DND-41 (cell line): Measurements from ENCODE around the gene CSNK1G1.

Source experiments
- ATAC-seq: fragments of 200-7000 bp; cut with Tn5 transposase; 3 replicates; pipeline ENCODE4 v1.9.1; 2021; ENCODE audit warnings: low read depth; ENCODE audit not compliant: insufficient read depth
- DNase-seq: peaks from one replicate; pipeline ENCODE4 v3.0.0-alpha.2; 2020
- H2AFZ ChIP-seq: 2 replicates; pipeline ENCODE4 v1.6.0; 2012; ENCODE audit warnings: low read depth, low read length
- H3K27ac ChIP-seq: 2 replicates; pipeline ENCODE4 v1.5.1; 2012; ENCODE audit warnings: low read length, inconsistent platforms
- H3K27me3 ChIP-seq: fragments of 200-600 bp; sonication (generic); 2 replicates; pipeline ENCODE4 v1.6.0; 2012; ENCODE audit warnings: low read length, mild to moderate bottlenecking, inconsistent platforms; ENCODE audit not compliant: insufficient read depth, poor library complexity
- H3K36me3 ChIP-seq: 2 replicates; pipeline ENCODE4 v1.5.1; 2012; ENCODE audit warnings: low read length, inconsistent platforms; ENCODE audit not compliant: insufficient read depth
- H3K4me1 ChIP-seq: 2 replicates; pipeline ENCODE4 v1.5.1; 2012; ENCODE audit warnings: mild to moderate bottlenecking, low read length; ENCODE audit not compliant: insufficient read depth
- H3K4me2 ChIP-seq: 2 replicates; pipeline ENCODE4 v1.6.0; 2012; ENCODE audit warnings: mild to moderate bottlenecking, moderate library complexity, low read length, inconsistent platforms; ENCODE audit not compliant: insufficient read depth
- H3K4me3 ChIP-seq, 2 experiments: fragments of 200-600 bp in 1 of 2; shearing (Covaris generic) in 1 of 2; 2 replicates each; pipeline ENCODE4 v1.5.1; 2012 to 2016; ENCODE audit warnings: inconsistent platforms in 2 of 2, low read length in 2 of 2, mild to moderate bottlenecking in 2 of 2, low read depth in 1 of 2, moderate library complexity in 1 of 2
- H3K79me2 ChIP-seq: 2 replicates; pipeline ENCODE4 v1.6.0; 2012; ENCODE audit warnings: low read length, inconsistent platforms; ENCODE audit not compliant: insufficient read depth
- H3K9ac ChIP-seq: 2 replicates; pipeline ENCODE4 v1.6.0; 2012; ENCODE audit warnings: low read depth, mild to moderate bottlenecking, inconsistent platforms, low read length, moderate library complexity
- H3K9me3 ChIP-seq: 2 replicates; pipeline ENCODE4 v1.5.1; 2012; ENCODE audit warnings: low read length, moderate library complexity, mild to moderate bottlenecking, inconsistent platforms; ENCODE audit not compliant: insufficient read depth, severe bottlenecking
- H4K20me1 ChIP-seq: 2 replicates; pipeline ENCODE4 v1.6.0; 2012; ENCODE audit warnings: low read length; ENCODE audit not compliant: insufficient read depth
- CTCF ChIP-seq: IDR thresholded peaks from 2 replicates; pipeline ENCODE4 v1.5.1; 2012; ENCODE audit warnings: borderline replicate concordance, low read length, moderate library complexity, mild to moderate bottlenecking; ENCODE audit not compliant: poor library complexity, severe bottlenecking; ENCODE audit errors: extremely low read depth
- EZH2 ChIP-seq: IDR thresholded peaks from 3 replicates; pipeline ENCODE4 v1.6.1; 2012; ENCODE audit warnings: borderline replicate concordance, low read depth, mild to moderate bottlenecking, moderate library complexity, low read length, inconsistent platforms; ENCODE audit not compliant: severe bottlenecking

CSNK1G1 gene

DNA sequence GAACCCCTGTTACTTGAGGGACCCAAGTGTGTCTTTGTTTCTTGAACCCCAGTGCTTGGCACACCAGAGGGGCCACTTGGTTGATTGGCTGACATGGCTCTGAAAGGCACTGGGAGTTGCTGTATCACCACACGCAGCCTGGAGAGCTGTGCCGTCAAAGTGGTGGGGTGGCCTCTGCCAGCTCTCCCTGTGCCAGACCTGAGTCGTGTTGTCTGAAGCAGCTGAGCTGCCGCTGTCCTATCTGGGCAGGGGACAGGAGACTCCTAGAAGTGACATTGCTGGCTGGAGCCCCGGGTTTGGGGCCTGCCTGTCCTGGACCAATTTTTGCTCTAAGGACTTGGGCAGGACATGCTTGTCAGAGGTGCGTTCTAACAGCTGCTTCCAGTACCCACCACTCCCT is 209.9 kb downstream of the CSNK1G1 start:
- no peaks in the 10 kb centered on the region for H3K9me3 ChIP-seq
- no peak overlapping the region for H3K27ac ChIP-seq
- H2AFZ ChIP-seq = no peak overlapping the region
- no peaks in the 10 kb centered on the region for H3K4me1 ChIP-seq
- H3K79me2 ChIP-seq = no peaks in the 10 kb centered on the region
- DNase-seq (no peak), ATAC-seq (no peak)
- H3K27me3 ChIP-seq = no peaks in the 10 kb centered on the region
- no peak overlapping the region for H3K4me2 ChIP-seq
- no peak overlapping the region for H3K9ac ChIP-seq
- TF ChIP-seq EZH2 (no peak), CTCF (no peak)
- H4K20me1 ChIP-seq = no peaks in the 10 kb centered on the region; the same call in 1 of the 2 replicates
- no peak overlapping the region for H3K4me3 ChIP-seq
- H3K36me3 ChIP-seq = peaks cover 23% of the 10 kb centered on the region

DNA sequence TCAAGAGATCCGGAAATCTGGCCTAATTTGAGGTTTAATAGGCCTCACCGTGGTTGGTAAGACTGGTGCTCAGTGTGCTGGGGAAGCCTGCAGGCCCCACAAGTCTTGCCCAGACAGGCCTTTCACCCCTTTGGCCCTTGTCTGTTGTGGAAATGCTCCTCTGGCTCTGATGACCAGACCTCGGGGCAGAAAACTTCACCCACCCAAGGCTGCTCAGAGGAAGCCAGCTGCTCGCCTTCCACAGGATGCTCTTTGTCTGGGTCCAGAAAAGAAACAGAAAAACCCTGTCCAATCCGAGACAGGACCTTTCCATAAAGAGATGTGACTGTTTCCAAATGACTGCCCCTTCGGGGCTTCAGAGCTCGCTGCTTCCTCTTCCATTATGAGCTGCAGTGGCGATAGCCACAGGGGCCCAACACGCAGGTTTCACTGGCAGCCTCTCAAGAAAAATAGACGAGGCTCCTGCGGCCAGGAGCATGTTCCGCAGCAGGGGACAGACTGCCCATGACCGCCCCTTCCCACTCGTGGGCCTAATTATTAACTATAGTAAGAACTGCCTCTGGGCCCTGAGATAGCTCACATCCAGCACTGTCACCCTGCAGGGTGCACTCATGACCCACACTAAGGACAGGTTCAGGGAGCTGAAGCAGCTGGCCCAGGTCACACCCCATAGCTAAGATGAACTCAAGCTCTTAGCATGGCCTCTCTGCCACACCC is 211.2 kb downstream of the CSNK1G1 start:
- TF ChIP-seq EZH2 (no peak), CTCF (no peak)
- DNase-seq = no peak
- Histone ChIP-seq H2AFZ (no peak overlapping the region), H3K4me3 (no peak overlapping the region), H3K9ac (no peak overlapping the region), H3K9me3 (no peaks in the 10 kb centered on the region), H3K27me3 (no peaks in the 10 kb centered on the region), H3K79me2 (no peaks in the 10 kb centered on the region), H3K4me1 (no peaks in the 10 kb centered on the region), H3K4me2 (no peak overlapping the region), H3K27ac (no peak overlapping the region), H4K20me1 (no peaks in the 10 kb centered on the region; the same call in 1 of the 2 replicates), H3K36me3 (peaks cover 24% of the 10 kb centered on the region)
- ATAC-seq = no peak

DNA sequence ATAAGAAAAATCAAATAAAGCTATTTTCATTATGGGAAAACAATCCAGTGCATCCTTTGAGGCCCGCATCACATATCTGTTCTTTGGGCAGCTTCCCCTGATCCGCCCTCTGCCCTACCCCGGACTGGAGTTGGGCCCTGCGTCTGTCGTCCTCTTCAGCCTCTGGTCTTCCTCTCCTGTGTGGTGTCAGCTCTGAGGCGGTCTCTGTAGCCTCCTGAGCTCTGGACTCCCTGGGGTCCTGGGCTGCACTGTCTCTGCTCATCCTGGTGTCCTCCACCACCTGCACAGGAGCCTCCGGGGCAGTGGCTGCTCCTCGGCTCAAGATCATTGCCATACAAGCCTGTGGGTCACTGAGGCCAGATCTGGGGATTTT is 211.8 kb downstream of the CSNK1G1 start:
- Histone ChIP-seq H3K79me2 (no peaks in the 10 kb centered on the region), H3K27ac (no peak overlapping the region), H3K27me3 (no peaks in the 10 kb centered on the region), H3K4me3 (no peak overlapping the region), H3K4me2 (no peak overlapping the region), H2AFZ (no peak overlapping the region), H3K9ac (no peak overlapping the region), H3K4me1 (no peaks in the 10 kb centered on the region), H3K36me3 (peaks cover 24% of the 10 kb centered on the region), H3K9me3 (no peaks in the 10 kb centered on the region), H4K20me1 (no peaks in the 10 kb centered on the region; the same call in 1 of the 2 replicates)
- DNase-seq = no peak
- no peak for TF ChIP-seq CTCF
- TF ChIP-seq EZH2 = no peak
- ATAC-seq = no peak
